Measurements from ENCODE around the gene WDR87.

The WDR87 gene

GRCh38 chr19:37896180-37896579 is 10.2 kb downstream of the WDR87 start:
- no peak for DNase-seq (ENCODE audit: low spot score)
- in situ Hi-C loops (cut with MboI; ENCODE audit: low sequenced_read_pairs, unreplicated experiment), result loop anchor here (10.0 kb wide), 1 partner anchor 439 kb away; the partner anchor contains the start of gene CATSPERG
- no peak for TF ChIP-seq CTCF (IDR thresholded peaks at IDR 0.05; ENCODE audit: borderline replicate concordance, control extremely low read depth, extremely low read depth, insufficient read depth, missing control alignments)

- in situ Hi-C loops (cut with MboI; ENCODE audit: low sequenced_read_pairs, unreplicated experiment), result loop anchor here (10.0 kb wide), 1 partner anchor 441 kb away; the partner anchor contains the start of gene CATSPERG
- DNase-seq (ENCODE audit: low spot score), result no peak
- TF ChIP-seq CTCF (IDR thresholded peaks at IDR 0.05; ENCODE audit: borderline replicate concordance, control extremely low read depth, extremely low read depth, insufficient read depth, missing control alignments), result no peak
Measured at GRCh38 chr19:37893845-37894575, 12.4 kb downstream of the WDR87 start.

GRCh38 chr19:37886571-37886970 is 19.8 kb downstream of the WDR87 start:
- in situ Hi-C loops (cut with MboI; ENCODE audit: low sequenced_read_pairs, unreplicated experiment), result no loop called here
- TF ChIP-seq CTCF (IDR thresholded peaks at IDR 0.05; ENCODE audit: borderline replicate concordance, control extremely low read depth, extremely low read depth, insufficient read depth, missing control alignments), result no peak
- no peak for DNase-seq (ENCODE audit: low spot score)

GRCh38 chr19:37885392-37885791 is 21.0 kb downstream of the WDR87 start:
- in situ Hi-C loops (cut with MboI; ENCODE audit: low sequenced_read_pairs, unreplicated experiment), result no loop called here
- no peak for TF ChIP-seq CTCF (IDR thresholded peaks at IDR 0.05; ENCODE audit: borderline replicate concordance, control extremely low read depth, extremely low read depth, insufficient read depth, missing control alignments)
- DNase-seq (ENCODE audit: low spot score), result no peak

GRCh38 chr19:37877147-37877546 is 29.2 kb downstream of the WDR87 start:
- in situ Hi-C loops (cut with MboI; ENCODE audit: low sequenced_read_pairs, unreplicated experiment), result no loop called here
- DNase-seq (ENCODE audit: low spot score), result no peak
- no peak for TF ChIP-seq CTCF (IDR thresholded peaks at IDR 0.05; ENCODE audit: borderline replicate concordance, control extremely low read depth, extremely low read depth, insufficient read depth, missing control alignments)

GRCh38 chr19:37876032-37876431 is 30.4 kb downstream of the WDR87 start:
- in situ Hi-C loops (cut with MboI; ENCODE audit: low sequenced_read_pairs, unreplicated experiment), result no loop called here
- DNase-seq (ENCODE audit: low spot score), result no peak
- no peak for TF ChIP-seq CTCF (IDR thresholded peaks at IDR 0.05; ENCODE audit: borderline replicate concordance, control extremely low read depth, extremely low read depth, insufficient read depth, missing control alignments)
